ENCODE results near the gene PTPN4. TPM values are rescaled to one million over a fixed set of nuclear protein-coding genes. Genes with fewer than 3 reads are reported as not detected.

PTPN4 gene
- total and polyA plus RNA-seq, 2 of the 13 experiments (the other 11 are each of a cell fraction or from before 2014, with no cell fraction given) = 20.3 to 34.6 TPM

DNA sequence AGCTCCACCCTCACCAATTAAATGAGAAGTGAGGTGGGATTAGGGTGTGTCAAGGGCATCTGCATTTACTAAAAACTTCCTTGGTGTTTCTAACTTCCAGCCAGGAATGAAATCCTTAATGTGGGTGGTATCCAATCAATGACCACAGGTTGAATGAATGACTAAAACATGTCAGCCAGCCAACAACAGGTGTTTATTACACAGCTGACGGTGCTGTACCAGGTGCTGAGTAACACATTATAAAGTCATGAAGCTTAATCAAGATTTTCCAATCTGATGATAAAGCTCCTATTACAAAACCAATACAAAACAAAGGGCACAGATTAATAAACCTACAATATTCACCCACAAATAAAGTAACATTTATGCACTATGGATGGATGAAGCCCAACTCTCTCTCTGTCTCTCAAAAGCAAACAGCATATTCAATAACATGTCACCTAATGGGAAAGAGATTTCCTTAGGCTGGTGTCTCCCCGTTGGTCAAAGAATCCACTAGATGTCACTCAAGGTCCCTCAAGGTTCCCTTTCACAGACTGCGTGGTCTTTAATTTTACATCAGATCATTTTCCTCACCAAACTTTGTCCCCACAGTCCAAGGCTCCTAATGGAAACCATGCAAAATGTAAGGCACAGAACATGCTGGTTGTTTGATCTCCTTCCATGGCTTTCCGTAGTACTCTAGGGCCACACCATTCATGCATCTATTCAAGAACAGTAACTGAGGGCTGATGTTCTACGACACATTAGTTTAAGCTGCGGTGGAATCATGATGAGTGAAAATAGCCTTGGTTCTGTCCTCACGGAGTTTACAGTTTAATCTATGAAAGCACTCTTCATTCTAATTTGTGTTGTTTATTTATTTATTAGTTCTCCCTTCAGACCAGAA lies 6.4 kb upstream of the PTPN4 start (continued):
- TF ChIP-seq, protein P1, sequence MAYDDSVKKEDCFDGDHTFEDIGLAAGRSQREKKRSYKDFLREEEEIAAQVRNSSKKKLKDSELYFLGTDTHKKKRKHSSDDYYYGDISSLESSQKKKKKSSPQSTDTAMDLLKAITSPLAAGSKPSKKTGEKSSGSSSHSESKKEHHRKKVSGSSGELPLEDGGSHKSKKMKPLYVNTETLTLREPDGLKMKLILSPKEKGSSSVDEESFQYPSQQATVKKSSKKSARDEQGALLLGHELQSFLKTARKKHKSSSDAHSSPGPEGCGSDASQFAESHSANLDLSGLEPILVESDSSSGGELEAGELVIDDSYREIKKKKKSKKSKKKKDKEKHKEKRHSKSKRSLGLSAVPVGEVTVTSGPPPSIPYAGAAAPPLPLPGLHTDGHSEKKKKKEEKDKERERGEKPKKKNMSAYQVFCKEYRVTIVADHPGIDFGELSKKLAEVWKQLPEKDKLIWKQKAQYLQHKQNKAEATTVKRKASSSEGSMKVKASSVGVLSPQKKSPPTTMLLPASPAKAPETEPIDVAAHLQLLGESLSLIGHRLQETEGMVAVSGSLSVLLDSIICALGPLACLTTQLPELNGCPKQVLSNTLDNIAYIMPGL (CRISPR knock-in tag; IDR thresholded peaks at IDR 0.05; ENCODE audit: borderline replicate concordance in 1 of 2, low read depth in 1 of 2) = peak; percentile 20 to 53; a peak in 1 of 4 replicates
- TF ChIP-seq TAF15 (IDR thresholded peaks at IDR 0.05; ENCODE audit: low read depth, low read length, poor library complexity, severe bottlenecking) (no peak), SMC3 (IDR thresholded peaks at IDR 0.05; ENCODE audit: low read length) (peak; percentile 82), GLI4 (CRISPR knock-in tag; IDR thresholded peaks at IDR 0.05; ENCODE audit: borderline replicate concordance) (no peak), ZNF234 (CRISPR knock-in tag; conservative IDR thresholded peaks at IDR 0.05) (no peak), ZNF432 (CRISPR knock-in tag; IDR thresholded peaks at IDR 0.05; ENCODE audit: borderline replicate concordance) (no peak), SYNCRIP (IDR thresholded peaks at IDR 0.05; ENCODE audit: insufficient read depth, low read depth, low read length) (no peak), ZBTB38 (CRISPR knock-in tag; IDR thresholded peaks at IDR 0.05) (no peak), ZNF207 (IDR thresholded peaks at IDR 0.05; ENCODE audit: borderline replicate concordance) (no peak), ZSCAN30 (CRISPR knock-in tag; IDR thresholded peaks at IDR 0.05) (no peak)
- TF ChIP-seq, protein P2, sequence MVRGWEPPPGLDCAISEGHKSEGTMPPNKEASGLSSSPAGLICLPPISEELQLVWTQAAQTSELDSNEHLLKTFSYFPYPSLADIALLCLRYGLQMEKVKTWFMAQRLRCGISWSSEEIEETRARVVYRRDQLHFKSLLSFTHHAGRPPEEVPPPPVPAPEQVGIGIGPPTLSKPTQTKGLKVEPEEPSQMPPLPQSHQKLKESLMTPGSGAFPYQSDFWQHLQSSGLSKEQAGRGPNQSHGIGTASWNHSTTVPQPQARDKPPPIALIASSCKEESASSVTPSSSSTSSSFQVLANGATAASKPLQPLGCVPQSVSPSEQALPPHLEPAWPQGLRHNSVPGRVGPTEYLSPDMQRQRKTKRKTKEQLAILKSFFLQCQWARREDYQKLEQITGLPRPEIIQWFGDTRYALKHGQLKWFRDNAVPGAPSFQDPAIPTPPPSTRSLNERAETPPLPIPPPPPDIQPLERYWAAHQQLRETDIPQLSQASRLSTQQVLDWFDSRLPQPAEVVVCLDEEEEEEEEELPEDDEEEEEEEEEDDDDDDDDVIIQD (CRISPR knock-in tag; IDR thresholded peaks at IDR 0.05; ENCODE audit: low read depth) = no peak
- TF ChIP-seq, protein P3, sequence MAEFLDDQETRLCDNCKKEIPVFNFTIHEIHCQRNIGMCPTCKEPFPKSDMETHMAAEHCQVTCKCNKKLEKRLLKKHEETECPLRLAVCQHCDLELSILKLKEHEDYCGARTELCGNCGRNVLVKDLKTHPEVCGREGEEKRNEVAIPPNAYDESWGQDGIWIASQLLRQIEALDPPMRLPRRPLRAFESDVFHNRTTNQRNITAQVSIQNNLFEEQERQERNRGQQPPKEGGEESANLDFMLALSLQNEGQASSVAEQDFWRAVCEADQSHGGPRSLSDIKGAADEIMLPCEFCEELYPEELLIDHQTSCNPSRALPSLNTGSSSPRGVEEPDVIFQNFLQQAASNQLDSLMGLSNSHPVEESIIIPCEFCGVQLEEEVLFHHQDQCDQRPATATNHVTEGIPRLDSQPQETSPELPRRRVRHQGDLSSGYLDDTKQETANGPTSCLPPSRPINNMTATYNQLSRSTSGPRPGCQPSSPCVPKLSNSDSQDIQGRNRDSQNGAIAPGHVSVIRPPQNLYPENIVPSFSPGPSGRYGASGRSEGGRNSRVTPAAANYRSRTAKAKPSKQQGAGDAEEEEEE (CRISPR knock-in tag; IDR thresholded peaks at IDR 0.05; ENCODE audit: borderline replicate concordance) = no peak
- TF ChIP-seq, protein P4, sequence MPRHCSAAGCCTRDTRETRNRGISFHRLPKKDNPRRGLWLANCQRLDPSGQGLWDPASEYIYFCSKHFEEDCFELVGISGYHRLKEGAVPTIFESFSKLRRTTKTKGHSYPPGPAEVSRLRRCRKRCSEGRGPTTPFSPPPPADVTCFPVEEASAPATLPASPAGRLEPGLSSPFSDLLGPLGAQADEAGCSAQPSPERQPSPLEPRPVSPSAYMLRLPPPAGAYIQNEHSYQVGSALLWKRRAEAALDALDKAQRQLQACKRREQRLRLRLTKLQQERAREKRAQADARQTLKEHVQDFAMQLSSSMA (CRISPR knock-in tag; IDR thresholded peaks at IDR 0.05) = no peak
- TF ChIP-seq, protein P5, sequence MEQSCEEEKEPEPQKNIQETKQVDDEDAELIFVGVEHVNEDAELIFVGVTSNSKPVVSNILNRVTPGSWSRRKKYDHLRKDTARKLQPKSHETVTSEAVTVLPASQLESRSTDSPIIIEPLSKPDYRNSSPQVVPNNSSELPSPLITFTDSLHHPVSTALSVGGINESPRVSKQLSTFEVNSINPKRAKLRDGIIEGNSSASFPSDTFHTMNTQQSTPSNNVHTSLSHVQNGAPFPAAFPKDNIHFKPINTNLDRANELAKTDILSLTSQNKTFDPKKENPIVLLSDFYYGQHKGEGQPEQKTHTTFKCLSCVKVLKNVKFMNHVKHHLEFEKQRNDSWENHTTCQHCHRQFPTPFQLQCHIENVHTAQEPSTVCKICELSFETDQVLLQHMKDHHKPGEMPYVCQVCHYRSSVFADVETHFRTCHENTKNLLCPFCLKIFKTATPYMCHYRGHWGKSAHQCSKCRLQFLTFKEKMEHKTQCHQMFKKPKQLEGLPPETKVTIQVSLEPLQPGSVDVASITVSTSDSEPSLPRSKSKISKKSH (CRISPR knock-in tag; IDR thresholded peaks at IDR 0.05; ENCODE audit: borderline replicate concordance) = no peak
- TF ChIP-seq, protein P6, sequence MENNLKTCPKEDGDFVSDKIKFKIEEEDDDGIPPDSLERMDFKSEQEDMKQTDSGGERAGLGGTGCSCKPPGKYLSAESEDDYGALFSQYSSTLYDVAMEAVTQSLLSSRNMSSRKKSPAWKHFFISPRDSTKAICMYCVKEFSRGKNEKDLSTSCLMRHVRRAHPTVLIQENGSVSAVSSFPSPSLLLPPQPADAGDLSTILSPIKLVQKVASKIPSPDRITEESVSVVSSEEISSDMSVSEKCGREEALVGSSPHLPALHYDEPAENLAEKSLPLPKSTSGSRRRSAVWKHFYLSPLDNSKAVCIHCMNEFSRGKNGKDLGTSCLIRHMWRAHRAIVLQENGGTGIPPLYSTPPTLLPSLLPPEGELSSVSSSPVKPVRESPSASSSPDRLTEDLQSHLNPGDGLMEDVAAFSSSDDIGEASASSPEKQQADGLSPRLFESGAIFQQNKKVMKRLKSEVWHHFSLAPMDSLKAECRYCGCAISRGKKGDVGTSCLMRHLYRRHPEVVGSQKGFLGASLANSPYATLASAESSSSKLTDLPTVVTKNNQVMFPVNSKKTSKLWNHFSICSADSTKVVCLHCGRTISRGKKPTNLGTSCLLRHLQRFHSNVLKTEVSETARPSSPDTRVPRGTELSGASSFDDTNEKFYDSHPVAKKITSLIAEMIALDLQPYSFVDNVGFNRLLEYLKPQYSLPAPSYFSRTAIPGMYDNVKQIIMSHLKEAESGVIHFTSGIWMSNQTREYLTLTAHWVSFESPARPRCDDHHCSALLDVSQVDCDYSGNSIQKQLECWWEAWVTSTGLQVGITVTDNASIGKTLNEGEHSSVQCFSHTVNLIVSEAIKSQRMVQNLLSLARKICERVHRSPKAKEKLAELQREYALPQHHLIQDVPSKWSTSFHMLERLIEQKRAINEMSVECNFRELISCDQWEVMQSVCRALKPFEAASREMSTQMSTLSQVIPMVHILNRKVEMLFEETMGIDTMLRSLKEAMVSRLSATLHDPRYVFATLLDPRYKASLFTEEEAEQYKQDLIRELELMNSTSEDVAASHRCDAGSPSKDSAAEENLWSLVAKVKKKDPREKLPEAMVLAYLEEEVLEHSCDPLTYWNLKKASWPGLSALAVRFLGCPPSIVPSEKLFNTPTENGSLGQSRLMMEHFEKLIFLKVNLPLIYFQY (CRISPR knock-in tag; IDR thresholded peaks at IDR 0.05; ENCODE audit: borderline replicate concordance) = no peak

Measured in HepG2 (cell line).